GM13976 (cell line): ENCODE data around the gene MRPS35.
A peak's percentile ranks its signal among the peaks of the same experiment; 100 is the strongest.
"Not testable (repeated sequence)": the region's sequence is repeated elsewhere in the genome, so short reads cannot be mapped to it uniquely, and the experiment has no call there.

Source experiments
- DNase-seq: peaks from one replicate; pipeline ENCODE4 v3.0.0; 2012; ENCODE audit warnings: low spot score
- CTCF ChIP-seq: IDR thresholded peaks from 2 replicates; pipeline ENCODE4 v1.5.1; 2012; ENCODE audit warnings: borderline replicate concordance, mild to moderate bottlenecking; ENCODE audit not compliant: insufficient read depth; ENCODE audit errors: extremely low read depth, missing control alignments, control extremely low read depth
- in situ Hi-C: fragments of 300-500 bp; cut with MboI; formaldehyde crosslinking; loops from one replicate; pipeline ENCODE4 v1.12.0; 2022; ENCODE audit warnings: low sequenced_read_pairs, mixed read lengths, inconsistent platforms; ENCODE audit not compliant: unreplicated experiment

The MRPS35 gene

GRCh38 chr12:27711967-27712366 is 1.3 kb downstream of the MRPS35 start:
- no peak for DNase-seq
- in situ Hi-C loops, result no loop called here
- no peak for TF ChIP-seq CTCF

- in situ Hi-C loops, result loop anchor here (10.0 kb wide), 1 partner anchor 222 kb away; no protein-coding TSS in a partner anchor
- DNase-seq, result no peak
- TF ChIP-seq CTCF, result no peak
These were observed 12.6 kb downstream of the MRPS35 start for GRCh38 chr12:27723212-27723611.

GRCh38 chr12:27730097-27730588 is 19.5 kb downstream of the MRPS35 start:
- in situ Hi-C loops, result loop anchor here (25.0 kb wide), 1 partner anchor 1157 kb away; no protein-coding TSS in a partner anchor
- DNase-seq, result no peak
- TF ChIP-seq CTCF, result no peak

- no peak for DNase-seq
- peak; percentile 18 for TF ChIP-seq CTCF
- in situ Hi-C loops, result loop anchor here (25.0 kb wide), 1 partner anchor 1155 kb away; no protein-coding TSS in a partner anchor
These were observed 21.6 kb downstream of the MRPS35 start for GRCh38 chr12:27732281-27732680.

GRCh38 chr12:27733052-27733656 is 22.5 kb downstream of the MRPS35 start:
- in situ Hi-C loops, result loop anchor here (25.0 kb wide), 1 partner anchor 1154 kb away; no protein-coding TSS in a partner anchor
- peak; percentile 68 for TF ChIP-seq CTCF
- DNase-seq, result peak; percentile 41

GRCh38 chr12:27733791-27734190 is 23.2 kb downstream of the MRPS35 start:
- DNase-seq, result no peak
- in situ Hi-C loops, result loop anchor here (25.0 kb wide), 1 partner anchor 1154 kb away; no protein-coding TSS in a partner anchor
- TF ChIP-seq CTCF, result no peak

GRCh38 chr12:27734321-27734720 is 23.7 kb downstream of the MRPS35 start:
- in situ Hi-C loops, result loop anchor here (25.0 kb wide), 1 partner anchor 1153 kb away; no protein-coding TSS in a partner anchor
- not testable (repeated sequence) for DNase-seq
